ENCODE measurements around the gene COPS9.

COPS9 gene

GRCh38 chr2:240111253-240111652, 24.9 kb downstream of the COPS9 start:
- DNase-seq (ENCODE audit: low read depth, low spot score) = no peak

- no peak for DNase-seq (ENCODE audit: low read depth, low spot score)
Measured at GRCh38 chr2:240109386-240109785, 26.7 kb downstream of the COPS9 start.

GRCh38 chr2:240107477-240107796, 28.7 kb downstream of the COPS9 start:
- no peak for DNase-seq (ENCODE audit: low read depth, low spot score)

GRCh38 chr2:240106765-240107476, 29.2 kb downstream of the COPS9 start:
- DNase-seq (ENCODE audit: low read depth, low spot score) = no peak

GRCh38 chr2:240105982-240106381, 30.1 kb downstream of the COPS9 start:
- DNase-seq (ENCODE audit: low read depth, low spot score) = no peak

- no peak for DNase-seq (ENCODE audit: low read depth, low spot score)
Measured at GRCh38 chr2:240103136-240103535, 33.0 kb downstream of the COPS9 start.

- DNase-seq (ENCODE audit: low read depth, low spot score) = no peak
Measured at GRCh38 chr2:240098349-240098748, 37.8 kb downstream of the COPS9 start.

GRCh38 chr2:240095556-240096523, 40.3 kb downstream of the COPS9 start:
- DNase-seq (ENCODE audit: low read depth, low spot score) = no peak

GRCh38 chr2:240089306-240089705, 46.8 kb downstream of the COPS9 start:
- no peak for DNase-seq (ENCODE audit: low read depth, low spot score)

GRCh38 chr2:240086563-240086962, 49.5 kb downstream of the COPS9 start:
- DNase-seq (ENCODE audit: low read depth, low spot score) = no peak
